GM12875 (cell line): ENCODE data around the gene MSI2.

Source experiments
- H3K4me3 ChIP-seq: one replicate; pipeline ENCODE4 v1.5.1; 2011; ENCODE audit warnings: low read depth, low read length, control low read depth
- CTCF ChIP-seq: IDR thresholded peaks from 2 replicates; pipeline ENCODE4 v1.5.1; 2011; ENCODE audit warnings: low read depth, mild to moderate bottlenecking, control low read depth, inconsistent platforms, low read length, moderate library complexity, borderline replicate concordance; ENCODE audit not compliant: insufficient read depth

Gene MSI2

GRCh38 chr17:57536789-57537523 lies 280.6 kb downstream of the MSI2 start:
- no peak for TF ChIP-seq CTCF
- no peak overlapping the region for H3K4me3 ChIP-seq

GRCh38 chr17:57537524-57538410 lies 281.4 kb downstream of the MSI2 start:
- TF ChIP-seq CTCF, result no peak
- no peak overlapping the region for H3K4me3 ChIP-seq

- H3K4me3 ChIP-seq, result no peak overlapping the region
- TF ChIP-seq CTCF, result no peak
These were observed 282.6 kb downstream of the MSI2 start for GRCh38 chr17:57538736-57539456.

- no peak for TF ChIP-seq CTCF
These were observed 283.4 kb downstream of the MSI2 start for GRCh38 chr17:57539529-57540301.

GRCh38 chr17:57540596-57540995 lies 284.3 kb downstream of the MSI2 start:
- no peak for TF ChIP-seq CTCF

More at GRCh38 chr17:57539529-57540301, 283.4 kb downstream of the MSI2 start:
- H3K4me3 ChIP-seq, result no peak overlapping the region

GRCh38 chr17:57541049-57541448 lies 284.7 kb downstream of the MSI2 start:
- no peak for TF ChIP-seq CTCF

More at GRCh38 chr17:57540596-57540995, 284.3 kb downstream of the MSI2 start:
- H3K4me3 ChIP-seq, result no peak overlapping the region

More at GRCh38 chr17:57541049-57541448, 284.7 kb downstream of the MSI2 start:
- H3K4me3 ChIP-seq, result no peak overlapping the region
